ENCODE results near the gene HMCN2.

DNA sequence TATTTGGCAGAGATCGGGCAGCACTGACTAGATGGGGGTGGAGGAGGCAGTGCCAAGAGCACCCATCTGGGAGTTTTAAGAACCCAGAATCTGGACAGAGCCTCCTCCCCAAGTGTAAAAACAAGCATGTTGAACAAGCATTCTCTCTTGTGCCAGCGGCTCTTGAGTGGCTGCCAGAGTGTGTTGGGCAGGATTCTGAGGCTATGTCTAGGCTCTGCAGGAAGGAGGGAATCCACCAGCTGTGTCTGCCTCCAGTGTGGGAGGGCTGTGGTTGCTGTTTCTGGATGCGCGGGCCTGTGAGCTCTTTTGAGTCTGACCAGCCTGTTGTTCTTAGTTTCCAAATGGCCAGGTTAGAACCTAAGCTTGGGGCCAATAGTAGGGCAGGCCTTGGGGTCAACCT lies 39.8 kb downstream of the HMCN2 start:
- no peak for TF ChIP-seq EZH2 (IDR thresholded peaks at IDR 0.05)
- TF ChIP-seq POLR2AphosphoS5 (IDR thresholded peaks at IDR 0.05; ENCODE audit: borderline replicate concordance, low read depth, low read length) = no peak
